HCT116 (cell line): Measurements from ENCODE around the gene ICA1. TPM values are rescaled to one million over a fixed set of nuclear protein-coding genes. Genes with fewer than 3 reads are reported as not detected.

Experiments
- ATAC-seq: fragments of 200-7000 bp; cut with Tn5 transposase; 2 replicates; pipeline ENCODE4 v1.9.1; 2020; ENCODE audit warnings: mild to moderate bottlenecking, moderate library complexity
- BruUV-seq: library from RNA; stranded (reverse); fragments of 400-500 nt; replicated peaks from 2 replicates; lab custom pipeline; 2021; lab: Mats Ljungman, UMichigan
- CTCF ChIA-PET: fragments of 300-600 bp; sonication (Branson Sonifier 250); formaldehyde crosslinking; loops from one replicate; lab custom pipeline; 2021; ENCODE audit warnings: antibody characterized with exemption; lab: Charles Lee
- POLR2A ChIA-PET: fragments of 300-600, 350-600 bp; sonication (Branson Sonifier 250); formaldehyde crosslinking; loops from one replicate; lab custom pipeline; 2021; ENCODE audit warnings: antibody characterized with exemption; lab: Charles Lee
- RAD21 ChIA-PET, 2 experiments: fragments of 300-600 bp; sonication (Branson Sonifier 250); formaldehyde crosslinking; loops; one replicate each; lab custom pipeline; 2023; ENCODE audit warnings: low total read pairs in 2 of 2; ENCODE audit not compliant: uncharacterized antibody in 2 of 2, unreplicated experiment in 2 of 2, low non-redundant PET in 1 of 2; lab: Charles Lee
- DNase-seq: peaks from one replicate; pipeline ENCODE4 v3.0.0-alpha.2; 2010; ENCODE audit warnings: low read depth, low spot score
- H2AFZ ChIP-seq: fragments of 200-600 bp; shearing (Covaris generic), sonication (generic); 2 replicates; pipeline ENCODE4 v1.6.1; 2017; ENCODE audit warnings: low read depth, mixed run types, mixed read lengths, antibody characterized with exemption, low read length; ENCODE audit not compliant: poor library complexity, severe bottlenecking
- H3K27ac ChIP-seq: 2 replicates; pipeline ENCODE4 v1.5.1; 2012; ENCODE audit warnings: low read depth, low read length
- H3K27me3 ChIP-seq: fragments of 200-600 bp; sonication (generic); 2 replicates; pipeline ENCODE4 v1.6.1; 2016; ENCODE audit warnings: mixed run types, low read length, mixed read lengths; ENCODE audit not compliant: insufficient read depth
- H3K36me3 ChIP-seq, 2 experiments: fragments of 200-500 bp in 1 of 2; fragments of 200-600 bp in 1 of 2; sonication (Bioruptor generic) in 1 of 2; sonication (generic) in 1 of 2; 2 replicates each; pipeline versions ENCODE4 v1.5.1 to v1.6.1; 2014 to 2016; ENCODE audit warnings: low read length in 2 of 2, inconsistent platforms in 1 of 2, mixed read lengths in 1 of 2, mixed run types in 1 of 2; ENCODE audit not compliant: insufficient read depth in 2 of 2, control insufficient read depth in 1 of 2
- H3K4me1 ChIP-seq, 2 experiments: fragments of 200-600 bp in 1 of 2; sonication (generic) in 1 of 2; 2 replicates each; pipeline versions ENCODE4 v1.5.1 to v1.6.1; 2012 to 2017; ENCODE audit warnings: low read length in 2 of 2, inconsistent platforms in 1 of 2, mild to moderate bottlenecking in 1 of 2, mixed read lengths in 1 of 2, mixed run types in 1 of 2, moderate library complexity in 1 of 2; ENCODE audit not compliant: insufficient read depth in 2 of 2, control insufficient read depth in 1 of 2
- H3K4me2 ChIP-seq: fragments of 200-600 bp; sonication (generic); 2 replicates; pipeline ENCODE4 v1.6.1; 2017; ENCODE audit warnings: mixed run types, low read length, mixed read lengths
- H3K4me3 ChIP-seq, 2 experiments: fragments of 200-600 bp in 1 of 2; sonication (generic) in 1 of 2; replicated peaks in 1 of 2; 2 replicates each; pipeline ENCODE4 v1.5.1; 2011 to 2016; ENCODE audit warnings: low read length in 2 of 2, control low read depth in 1 of 2, low read depth in 1 of 2, mild to moderate bottlenecking in 1 of 2, mixed read lengths in 1 of 2, mixed run types in 1 of 2
- H3K79me2 ChIP-seq: fragments of 200-600 bp; sonication (generic); 2 replicates; pipeline ENCODE4 v1.6.1; 2017; ENCODE audit warnings: mild to moderate bottlenecking, mixed run types, low read length, moderate library complexity, mixed read lengths; ENCODE audit not compliant: insufficient read depth
- H3K9ac ChIP-seq: fragments of 200-600 bp; sonication (generic); 2 replicates; pipeline ENCODE4 v1.6.1; 2016; ENCODE audit warnings: low read length, mixed read lengths
- H3K9me2 ChIP-seq: fragments of 200-600 bp; sonication (generic), shearing (Covaris generic); 2 replicates; pipeline ENCODE4 v1.6.1; 2017; ENCODE audit warnings: mixed run types, mild to moderate bottlenecking, moderate library complexity; ENCODE audit not compliant: insufficient read depth
- H3K9me3 ChIP-seq, 2 experiments: fragments of 200-500 bp in 1 of 2; fragments of 200-600 bp in 1 of 2; sonication (Bioruptor generic) in 1 of 2; sonication (generic) in 1 of 2; 2 replicates each; pipeline ENCODE4 v1.6.1; 2014 to 2017; ENCODE audit warnings: low read length in 2 of 2, mixed read lengths in 2 of 2, inconsistent platforms in 1 of 2, low read depth in 1 of 2, mild to moderate bottlenecking in 1 of 2, mixed run types in 1 of 2, moderate library complexity in 1 of 2; ENCODE audit not compliant: control insufficient read depth in 1 of 2, insufficient read depth in 1 of 2
- H4K20me1 ChIP-seq: fragments of 200-600 bp; sonication (generic), shearing (Covaris generic); 2 replicates; pipeline ENCODE4 v1.6.1; 2017; ENCODE audit warnings: mixed run types, mild to moderate bottlenecking, moderate library complexity; ENCODE audit not compliant: insufficient read depth
- CEBPB ChIP-seq: IDR thresholded peaks from 2 replicates; pipeline ENCODE4 v1.6.1; 2012; ENCODE audit warnings: low read depth
- EGR1 ChIP-seq: IDR thresholded peaks from 2 replicates; pipeline ENCODE4 v1.6.1; 2012; ENCODE audit warnings: low read depth
- ELF1 ChIP-seq: IDR thresholded peaks from 2 replicates; pipeline ENCODE4 v1.6.1; 2012; ENCODE audit warnings: low read depth, borderline replicate concordance
- EZH2 ChIP-seq: fragments of 200-600 bp; sonication (generic); IDR thresholded peaks from 2 replicates; pipeline ENCODE4 v1.6.1; 2017; ENCODE audit warnings: antibody characterized with exemption, mixed run types
- EZH2phosphoT487 ChIP-seq: fragments of 200-600 bp; IDR thresholded peaks from 2 replicates; pipeline ENCODE4 v1.6.1; 2018; ENCODE audit warnings: antibody characterized with exemption, borderline replicate concordance
- FOSL1 ChIP-seq: IDR thresholded peaks from 2 replicates; pipeline ENCODE4 v1.6.1; 2012; ENCODE audit warnings: low read depth
- JUND ChIP-seq: IDR thresholded peaks from 2 replicates; pipeline ENCODE4 v1.6.1; 2012
- POLR2A ChIP-seq: IDR thresholded peaks from 2 replicates; pipeline ENCODE4 v1.7.0; 2011; ENCODE audit warnings: borderline replicate concordance; ENCODE audit not compliant: insufficient read depth, insufficient read length; ENCODE audit errors: extremely low read depth
- POLR2AphosphoS5 ChIP-seq: IDR thresholded peaks from 2 replicates; pipeline ENCODE4 v1.6.1; 2011; ENCODE audit warnings: mild to moderate bottlenecking, low read depth, low read length, moderate library complexity
- RAD21 ChIP-seq: IDR thresholded peaks from 2 replicates; pipeline ENCODE4 v1.6.1; 2012; ENCODE audit warnings: low read depth, mild to moderate bottlenecking
- SP1 ChIP-seq: IDR thresholded peaks from 2 replicates; pipeline ENCODE4 v1.6.1; 2012; ENCODE audit warnings: low read depth
- SRF ChIP-seq: IDR thresholded peaks from 2 replicates; pipeline ENCODE4 v1.6.1; 2012; ENCODE audit warnings: low read depth
- TCF7L2 ChIP-seq: IDR thresholded peaks from 2 replicates; pipeline ENCODE4 v1.7.0; 2011; ENCODE audit warnings: borderline replicate concordance, inconsistent platforms; ENCODE audit not compliant: insufficient read depth, insufficient read length; ENCODE audit errors: extremely low read depth
- YY1 ChIP-seq: IDR thresholded peaks from 2 replicates; pipeline ENCODE4 v1.6.1; 2011; ENCODE audit warnings: low read length, low read depth, moderate library complexity, mild to moderate bottlenecking; ENCODE audit not compliant: insufficient replicate concordance; ENCODE audit errors: extremely low read depth
- intact Hi-C: fragments of 100-400 bp; cut with micrococcal nuclease; formaldehyde crosslinking; loops from 2 replicates; pipeline ENCODE4 v1.10.0; 2022
- total RNA-seq: library from RNA; stranded (reverse); gene quantifications from one replicate; pipeline ENCODE4 v1.2.1, GENCODE V29; 2021; ENCODE audit not compliant: unreplicated experiment
- TF ChIP-seq, protein P1 (sequence below): IDR thresholded peaks from 2 replicates; pipeline ENCODE4 v1.6.1; 2011; ENCODE audit warnings: mild to moderate bottlenecking, low read length, moderate library complexity; ENCODE audit not compliant: insufficient replicate concordance; ENCODE audit errors: extremely low read depth
- TF ChIP-seq, protein P2 (sequence below), 3 experiments: fragments of 200-600 bp in 1 of 3; sonication (generic) in 1 of 3; IDR thresholded peaks in 2 of 3; conservative IDR thresholded peaks in 1 of 3; 2 replicates each; pipeline ENCODE4 v1.5.1; 2012 to 2017; ENCODE audit warnings: low read depth in 2 of 3, low read length in 2 of 3, antibody characterized with exemption in 1 of 3, borderline replicate concordance in 1 of 3, control low read depth in 1 of 3, mild to moderate bottlenecking in 1 of 3, mixed read lengths in 1 of 3, mixed run types in 1 of 3, moderate library complexity in 1 of 3; ENCODE audit not compliant: insufficient read depth in 1 of 3
- TF ChIP-seq, protein P3 (sequence below): IDR thresholded peaks from 2 replicates; pipeline ENCODE4 v1.6.1; 2012; ENCODE audit warnings: low read depth
- TF ChIP-seq, protein P4 (sequence below): IDR thresholded peaks from 2 replicates; pipeline ENCODE4 v1.6.1; 2012
- TF ChIP-seq, protein P5 (sequence below): IDR thresholded peaks from 2 replicates; pipeline ENCODE4 v1.6.1; 2012

Gene ICA1
- total RNA-seq, 1 experiment from 2014 or later: 16.4 TPM

DNA sequence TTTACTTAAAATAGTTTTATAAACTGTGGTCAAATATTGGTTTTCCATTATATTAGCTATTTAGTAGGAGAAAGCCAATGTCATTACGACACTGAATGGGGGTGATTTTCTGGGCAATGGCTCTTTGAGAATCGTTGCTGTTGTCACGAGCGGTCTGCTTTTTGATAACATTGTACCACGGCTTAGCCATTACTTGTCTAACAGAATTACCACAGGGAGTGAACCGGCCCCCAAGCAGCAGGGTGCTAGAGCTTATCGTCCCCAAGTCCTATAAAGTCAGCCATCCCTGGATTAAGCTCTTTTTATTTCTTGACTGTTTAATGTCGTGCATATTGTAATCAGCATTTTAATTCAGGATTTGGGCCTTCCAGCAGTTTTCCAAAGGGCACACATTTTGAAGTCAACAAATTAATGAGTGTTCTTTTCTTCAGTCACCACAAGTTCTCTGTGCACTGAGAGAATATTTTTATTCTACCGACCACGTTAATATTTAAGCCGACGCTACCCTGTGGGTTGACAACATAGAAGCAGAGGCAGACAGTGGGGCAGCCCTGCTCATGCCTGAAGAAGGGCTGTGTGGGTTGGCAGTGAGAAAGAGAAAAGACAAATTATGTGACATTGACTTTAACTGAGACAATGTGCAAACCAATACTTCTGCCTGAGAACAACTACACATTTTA is 125.8 kb downstream of the ICA1 start:
- Histone ChIP-seq H3K9ac (no peak overlapping the region), H3K4me3 (no peak overlapping the region), H4K20me1 (no peaks in the 10 kb centered on the region), H3K27ac (no peak overlapping the region), H3K9me3 (no peaks in the 10 kb centered on the region), H3K4me1 (no peaks in the 10 kb centered on the region), H3K27me3 (no peaks in the 10 kb centered on the region), H3K4me2 (no peak overlapping the region), H3K79me2 (no peaks in the 10 kb centered on the region), H3K9me2 (no peaks in the 10 kb centered on the region), H3K36me3 (no peaks in the 10 kb centered on the region), H2AFZ (no peak overlapping the region)
- no peak for ATAC-seq
- CTCF ChIA-PET: no interaction called here
- intact Hi-C loops: no loop called here
- DNase-seq: no peak
- POLR2A ChIA-PET: no interaction called here
- BruUV-seq: no TSS peak
- TF ChIP-seq, protein P1, sequence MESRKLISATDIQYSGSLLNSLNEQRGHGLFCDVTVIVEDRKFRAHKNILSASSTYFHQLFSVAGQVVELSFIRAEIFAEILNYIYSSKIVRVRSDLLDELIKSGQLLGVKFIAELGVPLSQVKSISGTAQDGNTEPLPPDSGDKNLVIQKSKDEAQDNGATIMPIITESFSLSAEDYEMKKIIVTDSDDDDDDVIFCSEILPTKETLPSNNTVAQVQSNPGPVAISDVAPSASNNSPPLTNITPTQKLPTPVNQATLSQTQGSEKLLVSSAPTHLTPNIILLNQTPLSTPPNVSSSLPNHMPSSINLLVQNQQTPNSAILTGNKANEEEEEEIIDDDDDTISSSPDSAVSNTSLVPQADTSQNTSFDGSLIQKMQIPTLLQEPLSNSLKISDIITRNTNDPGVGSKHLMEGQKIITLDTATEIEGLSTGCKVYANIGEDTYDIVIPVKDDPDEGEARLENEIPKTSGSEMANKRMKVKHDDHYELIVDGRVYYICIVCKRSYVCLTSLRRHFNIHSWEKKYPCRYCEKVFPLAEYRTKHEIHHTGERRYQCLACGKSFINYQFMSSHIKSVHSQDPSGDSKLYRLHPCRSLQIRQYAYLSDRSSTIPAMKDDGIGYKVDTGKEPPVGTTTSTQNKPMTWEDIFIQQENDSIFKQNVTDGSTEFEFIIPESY: no peak
- TF ChIP-seq CEBPB: no peak
- TF ChIP-seq SRF: no peak
- TF ChIP-seq JUND: no peak
- TF ChIP-seq, protein P2, sequence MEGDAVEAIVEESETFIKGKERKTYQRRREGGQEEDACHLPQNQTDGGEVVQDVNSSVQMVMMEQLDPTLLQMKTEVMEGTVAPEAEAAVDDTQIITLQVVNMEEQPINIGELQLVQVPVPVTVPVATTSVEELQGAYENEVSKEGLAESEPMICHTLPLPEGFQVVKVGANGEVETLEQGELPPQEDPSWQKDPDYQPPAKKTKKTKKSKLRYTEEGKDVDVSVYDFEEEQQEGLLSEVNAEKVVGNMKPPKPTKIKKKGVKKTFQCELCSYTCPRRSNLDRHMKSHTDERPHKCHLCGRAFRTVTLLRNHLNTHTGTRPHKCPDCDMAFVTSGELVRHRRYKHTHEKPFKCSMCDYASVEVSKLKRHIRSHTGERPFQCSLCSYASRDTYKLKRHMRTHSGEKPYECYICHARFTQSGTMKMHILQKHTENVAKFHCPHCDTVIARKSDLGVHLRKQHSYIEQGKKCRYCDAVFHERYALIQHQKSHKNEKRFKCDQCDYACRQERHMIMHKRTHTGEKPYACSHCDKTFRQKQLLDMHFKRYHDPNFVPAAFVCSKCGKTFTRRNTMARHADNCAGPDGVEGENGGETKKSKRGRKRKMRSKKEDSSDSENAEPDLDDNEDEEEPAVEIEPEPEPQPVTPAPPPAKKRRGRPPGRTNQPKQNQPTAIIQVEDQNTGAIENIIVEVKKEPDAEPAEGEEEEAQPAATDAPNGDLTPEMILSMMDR (IDR thresholded peaks at IDR 0.05 in 2 of 3, conservative IDR thresholded peaks at IDR 0.05 in 1 of 3; ENCODE audit: borderline replicate concordance in 1 of 3, insufficient read depth in 1 of 3, low read depth in 2 of 3, low read length in 2 of 3): no peak
- TF ChIP-seq, protein P3, sequence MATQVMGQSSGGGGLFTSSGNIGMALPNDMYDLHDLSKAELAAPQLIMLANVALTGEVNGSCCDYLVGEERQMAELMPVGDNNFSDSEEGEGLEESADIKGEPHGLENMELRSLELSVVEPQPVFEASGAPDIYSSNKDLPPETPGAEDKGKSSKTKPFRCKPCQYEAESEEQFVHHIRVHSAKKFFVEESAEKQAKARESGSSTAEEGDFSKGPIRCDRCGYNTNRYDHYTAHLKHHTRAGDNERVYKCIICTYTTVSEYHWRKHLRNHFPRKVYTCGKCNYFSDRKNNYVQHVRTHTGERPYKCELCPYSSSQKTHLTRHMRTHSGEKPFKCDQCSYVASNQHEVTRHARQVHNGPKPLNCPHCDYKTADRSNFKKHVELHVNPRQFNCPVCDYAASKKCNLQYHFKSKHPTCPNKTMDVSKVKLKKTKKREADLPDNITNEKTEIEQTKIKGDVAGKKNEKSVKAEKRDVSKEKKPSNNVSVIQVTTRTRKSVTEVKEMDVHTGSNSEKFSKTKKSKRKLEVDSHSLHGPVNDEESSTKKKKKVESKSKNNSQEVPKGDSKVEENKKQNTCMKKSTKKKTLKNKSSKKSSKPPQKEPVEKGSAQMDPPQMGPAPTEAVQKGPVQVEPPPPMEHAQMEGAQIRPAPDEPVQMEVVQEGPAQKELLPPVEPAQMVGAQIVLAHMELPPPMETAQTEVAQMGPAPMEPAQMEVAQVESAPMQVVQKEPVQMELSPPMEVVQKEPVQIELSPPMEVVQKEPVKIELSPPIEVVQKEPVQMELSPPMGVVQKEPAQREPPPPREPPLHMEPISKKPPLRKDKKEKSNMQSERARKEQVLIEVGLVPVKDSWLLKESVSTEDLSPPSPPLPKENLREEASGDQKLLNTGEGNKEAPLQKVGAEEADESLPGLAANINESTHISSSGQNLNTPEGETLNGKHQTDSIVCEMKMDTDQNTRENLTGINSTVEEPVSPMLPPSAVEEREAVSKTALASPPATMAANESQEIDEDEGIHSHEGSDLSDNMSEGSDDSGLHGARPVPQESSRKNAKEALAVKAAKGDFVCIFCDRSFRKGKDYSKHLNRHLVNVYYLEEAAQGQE: no peak
- no peak for TF ChIP-seq TCF7L2
- no peak for TF ChIP-seq EZH2
- no peak for TF ChIP-seq EZH2phosphoT487
- TF ChIP-seq EGR1: no peak
- TF ChIP-seq POLR2AphosphoS5: no peak
- TF ChIP-seq, protein P4, sequence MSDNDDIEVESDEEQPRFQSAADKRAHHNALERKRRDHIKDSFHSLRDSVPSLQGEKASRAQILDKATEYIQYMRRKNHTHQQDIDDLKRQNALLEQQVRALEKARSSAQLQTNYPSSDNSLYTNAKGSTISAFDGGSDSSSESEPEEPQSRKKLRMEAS: no peak
- TF ChIP-seq, protein P5, sequence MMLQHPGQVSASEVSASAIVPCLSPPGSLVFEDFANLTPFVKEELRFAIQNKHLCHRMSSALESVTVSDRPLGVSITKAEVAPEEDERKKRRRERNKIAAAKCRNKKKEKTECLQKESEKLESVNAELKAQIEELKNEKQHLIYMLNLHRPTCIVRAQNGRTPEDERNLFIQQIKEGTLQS: no peak
- TF ChIP-seq RAD21: no peak
- TF ChIP-seq SP1: no peak
- no peak for TF ChIP-seq FOSL1
- no peak for TF ChIP-seq ELF1
- no peak for TF ChIP-seq YY1
- no peak for TF ChIP-seq POLR2A
- RAD21 ChIA-PET: no interaction called here
